ENCODE results near the gene ANTXRL.

DNA sequence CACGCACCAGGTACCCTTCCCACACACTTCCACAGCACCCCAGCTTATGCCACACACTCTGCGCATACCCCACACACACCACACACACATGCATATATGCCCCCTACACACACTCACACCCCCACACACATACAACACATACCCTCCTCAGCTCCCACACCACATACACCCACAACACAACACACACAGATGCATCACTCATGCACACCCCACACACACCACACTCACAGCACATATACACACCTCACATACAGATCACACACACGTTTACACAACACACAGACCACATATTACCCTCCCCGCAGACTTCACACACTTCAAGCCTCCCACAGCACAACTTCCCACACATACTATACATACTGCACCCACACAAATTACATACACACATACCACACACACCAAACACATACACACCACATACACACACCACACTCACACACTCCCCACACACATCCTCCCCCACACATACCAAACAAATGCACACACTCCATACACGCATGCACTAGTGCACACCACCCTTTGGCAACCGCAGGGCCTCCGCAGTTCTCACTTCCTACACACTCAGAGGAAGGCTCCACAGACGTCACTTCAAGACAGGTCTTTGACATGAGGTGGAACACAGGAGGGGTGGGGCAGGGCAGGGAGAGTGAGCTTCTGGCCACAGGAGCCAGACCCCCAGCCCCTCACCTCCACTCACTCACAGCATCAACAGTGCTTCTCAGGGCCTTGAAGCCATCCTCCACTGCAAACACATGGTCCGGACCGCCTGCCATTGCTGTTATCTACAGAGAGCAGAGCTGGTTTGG lies 18.5 kb upstream of the ANTXRL start:
- TF ChIP-seq CBX8 (IDR thresholded peaks at IDR 0.05) (no peak), NR3C1 (IDR thresholded peaks at IDR 0.05) (no peak), RAD21 (conservative IDR thresholded peaks at IDR 0.05 in 1 of 2, IDR thresholded peaks at IDR 0.05 in 1 of 2) (no peak), RCOR1 (IDR thresholded peaks at IDR 0.05; ENCODE audit: low read depth, low read length) (no peak), ZFP36 (IDR thresholded peaks at IDR 0.05; ENCODE audit: borderline replicate concordance, partially characterized antibody) (no peak), ESRRA (IDR thresholded peaks at IDR 0.05; ENCODE audit: borderline replicate concordance, low read length) (no peak), CHD2 (IDR thresholded peaks at IDR 0.05; ENCODE audit: low read length, partially characterized antibody) (no peak), MAFK (IDR thresholded peaks at IDR 0.05; ENCODE audit: partially characterized antibody) (no peak), POLR2AphosphoS2 (conservative IDR thresholded peaks at IDR 0.05; ENCODE audit: low read length) (no peak), FOSL2 (IDR thresholded peaks at IDR 0.05) (no peak), FOSL2 (CRISPR knock-in tag; IDR thresholded peaks at IDR 0.05) (no peak), REST (IDR thresholded peaks at IDR 0.05) (no peak)
- TF ChIP-seq, protein P1, sequence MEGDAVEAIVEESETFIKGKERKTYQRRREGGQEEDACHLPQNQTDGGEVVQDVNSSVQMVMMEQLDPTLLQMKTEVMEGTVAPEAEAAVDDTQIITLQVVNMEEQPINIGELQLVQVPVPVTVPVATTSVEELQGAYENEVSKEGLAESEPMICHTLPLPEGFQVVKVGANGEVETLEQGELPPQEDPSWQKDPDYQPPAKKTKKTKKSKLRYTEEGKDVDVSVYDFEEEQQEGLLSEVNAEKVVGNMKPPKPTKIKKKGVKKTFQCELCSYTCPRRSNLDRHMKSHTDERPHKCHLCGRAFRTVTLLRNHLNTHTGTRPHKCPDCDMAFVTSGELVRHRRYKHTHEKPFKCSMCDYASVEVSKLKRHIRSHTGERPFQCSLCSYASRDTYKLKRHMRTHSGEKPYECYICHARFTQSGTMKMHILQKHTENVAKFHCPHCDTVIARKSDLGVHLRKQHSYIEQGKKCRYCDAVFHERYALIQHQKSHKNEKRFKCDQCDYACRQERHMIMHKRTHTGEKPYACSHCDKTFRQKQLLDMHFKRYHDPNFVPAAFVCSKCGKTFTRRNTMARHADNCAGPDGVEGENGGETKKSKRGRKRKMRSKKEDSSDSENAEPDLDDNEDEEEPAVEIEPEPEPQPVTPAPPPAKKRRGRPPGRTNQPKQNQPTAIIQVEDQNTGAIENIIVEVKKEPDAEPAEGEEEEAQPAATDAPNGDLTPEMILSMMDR (IDR thresholded peaks at IDR 0.05), result no peak
